ENCODE results near the gene CCDC192. TPM values are rescaled to one million over a fixed set of nuclear protein-coding genes. Genes with fewer than 3 reads are reported as not detected.

Gene CCDC192
- polyA plus RNA-seq, 2 of the 4 experiments (the other 2 are of a cell fraction): not detected

GRCh38 chr5:127898551-127899213, 195.5 kb downstream of the CCDC192 start:
- DNase-seq (ENCODE audit: low read depth in 1 of 2, low spot score in 1 of 2) (no peak), ATAC-seq (peak in 1 of 2 experiments; percentile 28; a peak in 2 of 6 replicates), FAIRE-seq (no peak)
- CTCF ChIA-PET: interaction anchor here (0.6 to 2.8 kb wide), 11 partner anchors 10 to 1187 kb away, joined by 3 to 12 read pairs (median 4); no protein-coding TSS in a partner anchor
- TF ChIP-seq, protein P1, sequence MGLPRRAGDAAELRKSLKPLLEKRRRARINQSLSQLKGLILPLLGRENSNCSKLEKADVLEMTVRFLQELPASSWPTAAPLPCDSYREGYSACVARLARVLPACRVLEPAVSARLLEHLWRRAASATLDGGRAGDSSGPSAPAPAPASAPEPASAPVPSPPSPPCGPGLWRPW (IDR thresholded peaks at IDR 0.05): no peak
- TF ChIP-seq CHD2 (IDR thresholded peaks at IDR 0.05; ENCODE audit: low read length, partially characterized antibody): no peak
- no peak for TF ChIP-seq TFCP2L1 (CRISPR knock-in tag; IDR thresholded peaks at IDR 0.05)
- TF ChIP-seq, protein P2, sequence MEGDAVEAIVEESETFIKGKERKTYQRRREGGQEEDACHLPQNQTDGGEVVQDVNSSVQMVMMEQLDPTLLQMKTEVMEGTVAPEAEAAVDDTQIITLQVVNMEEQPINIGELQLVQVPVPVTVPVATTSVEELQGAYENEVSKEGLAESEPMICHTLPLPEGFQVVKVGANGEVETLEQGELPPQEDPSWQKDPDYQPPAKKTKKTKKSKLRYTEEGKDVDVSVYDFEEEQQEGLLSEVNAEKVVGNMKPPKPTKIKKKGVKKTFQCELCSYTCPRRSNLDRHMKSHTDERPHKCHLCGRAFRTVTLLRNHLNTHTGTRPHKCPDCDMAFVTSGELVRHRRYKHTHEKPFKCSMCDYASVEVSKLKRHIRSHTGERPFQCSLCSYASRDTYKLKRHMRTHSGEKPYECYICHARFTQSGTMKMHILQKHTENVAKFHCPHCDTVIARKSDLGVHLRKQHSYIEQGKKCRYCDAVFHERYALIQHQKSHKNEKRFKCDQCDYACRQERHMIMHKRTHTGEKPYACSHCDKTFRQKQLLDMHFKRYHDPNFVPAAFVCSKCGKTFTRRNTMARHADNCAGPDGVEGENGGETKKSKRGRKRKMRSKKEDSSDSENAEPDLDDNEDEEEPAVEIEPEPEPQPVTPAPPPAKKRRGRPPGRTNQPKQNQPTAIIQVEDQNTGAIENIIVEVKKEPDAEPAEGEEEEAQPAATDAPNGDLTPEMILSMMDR (IDR thresholded peaks at IDR 0.05): no peak
- TF ChIP-seq ELK1 (IDR thresholded peaks at IDR 0.05; ENCODE audit: low read depth, low read length): no peak
- TF ChIP-seq ZSCAN20 (CRISPR knock-in tag; IDR thresholded peaks at IDR 0.05): no peak
- TF ChIP-seq HEYL (CRISPR knock-in tag; IDR thresholded peaks at IDR 0.05): no peak
- no peak for TF ChIP-seq SMC3 (IDR thresholded peaks at IDR 0.05)
- no peak for TF ChIP-seq EHF (CRISPR knock-in tag; IDR thresholded peaks at IDR 0.05)
- no peak for TF ChIP-seq FOXS1 (CRISPR knock-in tag; IDR thresholded peaks at IDR 0.05)
- no peak for TF ChIP-seq ESRRA (IDR thresholded peaks at IDR 0.05; ENCODE audit: borderline replicate concordance, low read length)
- TF ChIP-seq CEBPB (IDR thresholded peaks at IDR 0.05): no peak
- TF ChIP-seq, protein P3, sequence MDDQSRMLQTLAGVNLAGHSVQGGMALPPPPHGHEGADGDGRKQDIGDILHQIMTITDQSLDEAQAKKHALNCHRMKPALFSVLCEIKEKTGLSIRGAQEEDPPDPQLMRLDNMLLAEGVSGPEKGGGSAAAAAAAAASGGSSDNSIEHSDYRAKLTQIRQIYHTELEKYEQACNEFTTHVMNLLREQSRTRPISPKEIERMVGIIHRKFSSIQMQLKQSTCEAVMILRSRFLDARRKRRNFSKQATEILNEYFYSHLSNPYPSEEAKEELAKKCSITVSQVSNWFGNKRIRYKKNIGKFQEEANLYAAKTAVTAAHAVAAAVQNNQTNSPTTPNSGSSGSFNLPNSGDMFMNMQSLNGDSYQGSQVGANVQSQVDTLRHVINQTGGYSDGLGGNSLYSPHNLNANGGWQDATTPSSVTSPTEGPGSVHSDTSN (IDR thresholded peaks at IDR 0.05): no peak
- TF ChIP-seq, protein P4, sequence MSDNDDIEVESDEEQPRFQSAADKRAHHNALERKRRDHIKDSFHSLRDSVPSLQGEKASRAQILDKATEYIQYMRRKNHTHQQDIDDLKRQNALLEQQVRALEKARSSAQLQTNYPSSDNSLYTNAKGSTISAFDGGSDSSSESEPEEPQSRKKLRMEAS (IDR thresholded peaks at IDR 0.05): no peak
- TF ChIP-seq RAD21 (conservative IDR thresholded peaks at IDR 0.05 in 1 of 2, IDR thresholded peaks at IDR 0.05 in 1 of 2): no peak
- TF ChIP-seq GATA3 (IDR thresholded peaks at IDR 0.05; ENCODE audit: borderline replicate concordance): no peak
- Histone ChIP-seq H3K4me1 (peaks cover 10% of the 10 kb centered on the region; the same call in 2 of the 3 replicates), H3K4me2 (no peak overlapping the region), H3K4me3 (no peak overlapping the region), H3K9me3 (no peaks in the 10 kb centered on the region), H3K27ac (peak overlapping the region in 1 of 2 experiments; percentile 21; a peak in 1 of 6 replicates)
- POLR2A ChIA-PET: no interaction called here
- WGBS (ENCODE audit: missing lambda C conversion rate): 82% methylated on average over 4 of the region's 4 CpGs

- ChIA-PET CTCF (interaction anchor here (0.7 to 2.8 kb wide), 11 partner anchors 9 to 1187 kb away, joined by 3 to 12 read pairs (median 4); no protein-coding TSS in a partner anchor), POLR2A (no interaction called here)
- Histone ChIP-seq H3K4me2 (no peak overlapping the region), H3K4me1 (peaks cover 10% of the 10 kb centered on the region; the same call in 2 of the 3 replicates), H3K4me3 (no peak overlapping the region), H3K9me3 (no peaks in the 10 kb centered on the region), H3K27ac (no peak overlapping the region; a peak in 1 of 6 replicates)
- ATAC-seq: peak in 1 of 2 experiments; percentile 53; a peak in 3 of 6 replicates
- FAIRE-seq: no peak
- 43% methylated on average over 2 of the region's 2 CpGs for WGBS (ENCODE audit: missing lambda C conversion rate)
- no peak for TF ChIP-seq NPAS2 (CRISPR knock-in tag; IDR thresholded peaks at IDR 0.05; ENCODE audit: borderline replicate concordance)
- TF ChIP-seq MAFK (IDR thresholded peaks at IDR 0.05; ENCODE audit: partially characterized antibody): no peak
- no peak for TF ChIP-seq JUNB (IDR thresholded peaks at IDR 0.05)
- TF ChIP-seq RAD21 (conservative IDR thresholded peaks at IDR 0.05 in 1 of 2, IDR thresholded peaks at IDR 0.05 in 1 of 2): no peak
- TF ChIP-seq, protein P4 (IDR thresholded peaks at IDR 0.05): no peak
- no peak for TF ChIP-seq RCOR1 (IDR thresholded peaks at IDR 0.05; ENCODE audit: low read depth, low read length)
- TF ChIP-seq ZFP36 (IDR thresholded peaks at IDR 0.05; ENCODE audit: borderline replicate concordance, partially characterized antibody): no peak
- no peak for TF ChIP-seq CBX8 (IDR thresholded peaks at IDR 0.05)
- TF ChIP-seq ESRRA (IDR thresholded peaks at IDR 0.05; ENCODE audit: borderline replicate concordance, low read length): no peak
- no peak for TF ChIP-seq HDAC2 (IDR thresholded peaks at IDR 0.05)
- no peak for TF ChIP-seq MYC (IDR thresholded peaks at IDR 0.05; ENCODE audit: borderline replicate concordance, low read length)
- TF ChIP-seq, protein P5, sequence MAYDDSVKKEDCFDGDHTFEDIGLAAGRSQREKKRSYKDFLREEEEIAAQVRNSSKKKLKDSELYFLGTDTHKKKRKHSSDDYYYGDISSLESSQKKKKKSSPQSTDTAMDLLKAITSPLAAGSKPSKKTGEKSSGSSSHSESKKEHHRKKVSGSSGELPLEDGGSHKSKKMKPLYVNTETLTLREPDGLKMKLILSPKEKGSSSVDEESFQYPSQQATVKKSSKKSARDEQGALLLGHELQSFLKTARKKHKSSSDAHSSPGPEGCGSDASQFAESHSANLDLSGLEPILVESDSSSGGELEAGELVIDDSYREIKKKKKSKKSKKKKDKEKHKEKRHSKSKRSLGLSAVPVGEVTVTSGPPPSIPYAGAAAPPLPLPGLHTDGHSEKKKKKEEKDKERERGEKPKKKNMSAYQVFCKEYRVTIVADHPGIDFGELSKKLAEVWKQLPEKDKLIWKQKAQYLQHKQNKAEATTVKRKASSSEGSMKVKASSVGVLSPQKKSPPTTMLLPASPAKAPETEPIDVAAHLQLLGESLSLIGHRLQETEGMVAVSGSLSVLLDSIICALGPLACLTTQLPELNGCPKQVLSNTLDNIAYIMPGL (CRISPR knock-in tag; IDR thresholded peaks at IDR 0.05; ENCODE audit: borderline replicate concordance): no peak
- DNase-seq (ENCODE audit: low read depth in 1 of 2, low spot score in 1 of 2): no peak
These were observed 196.0 kb downstream of the CCDC192 start for GRCh38 chr5:127899214-127899610.
